Parathyroid adenoma (tissue), 2 donors: ENCODE results near the gene DMXL2.

Experiments used
- H2AFZ ChIP-seq: fragments of 300-600 bp; sonication (generic); one replicate; pipeline ENCODE4 v1.7.0; 2017; ENCODE audit warnings: antibody characterized with exemption, mild to moderate bottlenecking
- H3K27ac ChIP-seq: fragments of 300-600 bp; sonication (generic); one replicate; pipeline ENCODE4 v1.7.0; 2017
- H3K27me3 ChIP-seq: fragments of 300-600 bp; sonication (generic); one replicate; pipeline ENCODE4 v1.7.0; 2017; ENCODE audit warnings: low read length; ENCODE audit not compliant: control insufficient read depth, insufficient read depth
- H3K36me3 ChIP-seq: fragments of 300-600 bp; sonication (generic); one replicate; pipeline ENCODE4 v1.7.0; 2017; ENCODE audit warnings: low read length; ENCODE audit not compliant: control insufficient read depth, insufficient read depth
- H3K4me1 ChIP-seq: fragments of 300-600 bp; sonication (generic); one replicate; pipeline ENCODE4 v1.7.0; 2017; ENCODE audit warnings: control low read depth
- H3K4me2 ChIP-seq: fragments of 300-600 bp; sonication (generic); one replicate; pipeline ENCODE4 v1.7.0; 2017; ENCODE audit warnings: low read length
- H3K4me3 ChIP-seq: fragments of 300-600 bp; sonication (generic); one replicate; pipeline ENCODE4 v1.7.0; 2017; ENCODE audit warnings: low read depth, low read length
- H3K79me2 ChIP-seq: fragments of 300-600 bp; sonication (generic); one replicate; pipeline ENCODE4 v1.7.0; 2017; ENCODE audit warnings: control low read depth
- H3K9ac ChIP-seq: fragments of 300-600 bp; sonication (generic); one replicate; pipeline ENCODE4 v1.7.0; 2017; ENCODE audit warnings: mild to moderate bottlenecking
- H3K9me3 ChIP-seq: fragments of 300-600 bp; sonication (generic); one replicate; pipeline ENCODE4 v1.7.0; 2017; ENCODE audit warnings: low read length; ENCODE audit not compliant: control insufficient read depth
- CTCF ChIP-seq: fragments of 300-600 bp; sonication (generic); IDR thresholded peaks from one replicate; pipeline ENCODE4 v1.7.0; 2017; ENCODE audit warnings: antibody characterized with exemption, mild to moderate bottlenecking
- donor health status: primary hyperparathyroidism.

Gene DMXL2

GRCh38 chr15:51491941-51492340 lies 130.6 kb downstream of the DMXL2 start:
- no peak overlapping the region for H3K4me2 ChIP-seq
- no peak overlapping the region for H3K9ac ChIP-seq
- no peak for TF ChIP-seq CTCF
- H3K9me3 ChIP-seq: no peaks in the 10 kb centered on the region
- H3K27ac ChIP-seq: no peak overlapping the region
- H3K79me2 ChIP-seq: no peaks in the 10 kb centered on the region
- no peaks in the 10 kb centered on the region for H3K4me1 ChIP-seq
- H3K27me3 ChIP-seq: no peaks in the 10 kb centered on the region
- no peaks in the 10 kb centered on the region for H3K36me3 ChIP-seq
- no peak overlapping the region for H2AFZ ChIP-seq
- H3K4me3 ChIP-seq: no peak overlapping the region

- H3K36me3 ChIP-seq: no peaks in the 10 kb centered on the region
These were observed 137.8 kb downstream of the DMXL2 start for GRCh38 chr15:51484781-51485180.

GRCh38 chr15:51483985-51484384 lies 138.6 kb downstream of the DMXL2 start:
- H2AFZ ChIP-seq: no peak overlapping the region
- no peak overlapping the region for H3K9ac ChIP-seq
- H3K79me2 ChIP-seq: no peaks in the 10 kb centered on the region
- H3K4me3 ChIP-seq: no peak overlapping the region
- no peaks in the 10 kb centered on the region for H3K27me3 ChIP-seq
- no peaks in the 10 kb centered on the region for H3K9me3 ChIP-seq
- H3K4me2 ChIP-seq: no peak overlapping the region
- no peak for TF ChIP-seq CTCF
- no peaks in the 10 kb centered on the region for H3K4me1 ChIP-seq
- H3K27ac ChIP-seq: no peak overlapping the region
- no peaks in the 10 kb centered on the region for H3K36me3 ChIP-seq

More at GRCh38 chr15:51484781-51485180, 137.8 kb downstream of the DMXL2 start:
- no peaks in the 10 kb centered on the region for H3K9me3 ChIP-seq
- TF ChIP-seq CTCF: no peak
- H3K79me2 ChIP-seq: no peaks in the 10 kb centered on the region
- H2AFZ ChIP-seq: no peak overlapping the region
- H3K27ac ChIP-seq: no peak overlapping the region
- no peaks in the 10 kb centered on the region for H3K27me3 ChIP-seq
- no peaks in the 10 kb centered on the region for H3K4me1 ChIP-seq
- H3K4me2 ChIP-seq: no peak overlapping the region
- H3K9ac ChIP-seq: no peak overlapping the region
- H3K4me3 ChIP-seq: no peak overlapping the region

- no peaks in the 10 kb centered on the region for H3K79me2 ChIP-seq
- no peak overlapping the region for H3K4me3 ChIP-seq
- H3K27me3 ChIP-seq: no peaks in the 10 kb centered on the region
- no peak overlapping the region for H2AFZ ChIP-seq
- H3K4me2 ChIP-seq: no peak overlapping the region
- H3K36me3 ChIP-seq: no peaks in the 10 kb centered on the region
- TF ChIP-seq CTCF: no peak
- H3K4me1 ChIP-seq: no peaks in the 10 kb centered on the region
- no peak overlapping the region for H3K9ac ChIP-seq
- no peaks in the 10 kb centered on the region for H3K9me3 ChIP-seq
- no peak overlapping the region for H3K27ac ChIP-seq
These were observed 139.1 kb downstream of the DMXL2 start for GRCh38 chr15:51483520-51483919.

GRCh38 chr15:51475736-51476135 lies 146.8 kb downstream of the DMXL2 start:
- no peaks in the 10 kb centered on the region for H3K36me3 ChIP-seq
- H3K27me3 ChIP-seq: no peaks in the 10 kb centered on the region
- H3K9me3 ChIP-seq: no peaks in the 10 kb centered on the region
- no peak overlapping the region for H3K27ac ChIP-seq
- no peaks in the 10 kb centered on the region for H3K79me2 ChIP-seq
- H3K4me3 ChIP-seq: no peak overlapping the region
- H3K4me2 ChIP-seq: no peak overlapping the region
- no peak for TF ChIP-seq CTCF
- H3K4me1 ChIP-seq: no peaks in the 10 kb centered on the region
- no peak overlapping the region for H2AFZ ChIP-seq
- H3K9ac ChIP-seq: no peak overlapping the region
